AG09319 (cell line): ENCODE measurements around the gene SMIM35.

Experiments used
- DNase-seq: peaks from one replicate; pipeline ENCODE4 v3.0.0-alpha.2; 2010; ENCODE audit warnings: low read depth; ENCODE audit errors: extremely low read depth
- TF ChIP-seq, protein P1 (sequence below): IDR thresholded peaks from 2 replicates; pipeline ENCODE4 v1.5.1; 2011; ENCODE audit warnings: low read depth, mild to moderate bottlenecking, inconsistent platforms, low read length, moderate library complexity

The SMIM35 gene

DNA sequence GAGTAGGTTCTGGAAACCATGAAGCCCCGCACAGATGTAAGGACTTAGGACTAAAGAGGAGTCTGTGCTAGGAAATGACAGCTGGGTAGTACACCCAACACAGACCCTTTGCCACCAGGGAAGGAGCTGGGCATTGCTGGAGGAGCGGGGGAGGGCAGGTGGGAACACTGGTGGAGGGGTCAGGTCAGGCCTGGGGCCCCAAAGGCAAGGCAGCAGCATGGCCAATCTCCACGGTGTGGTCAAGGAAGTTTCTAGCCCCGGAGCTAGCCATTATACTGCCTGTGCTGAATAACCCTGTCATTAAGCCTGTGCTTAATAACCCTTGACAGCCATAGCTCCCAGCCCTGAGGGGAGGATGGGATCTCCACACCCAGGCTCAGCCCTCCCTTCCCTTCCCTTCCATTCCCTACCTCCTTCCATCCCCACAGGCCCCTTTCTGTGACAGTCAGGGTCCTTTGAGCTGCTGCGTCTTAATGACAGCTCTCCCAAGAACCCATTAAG lies 7.8 kb downstream of the SMIM35 start:
- no peak for DNase-seq
- TF ChIP-seq, protein P1, sequence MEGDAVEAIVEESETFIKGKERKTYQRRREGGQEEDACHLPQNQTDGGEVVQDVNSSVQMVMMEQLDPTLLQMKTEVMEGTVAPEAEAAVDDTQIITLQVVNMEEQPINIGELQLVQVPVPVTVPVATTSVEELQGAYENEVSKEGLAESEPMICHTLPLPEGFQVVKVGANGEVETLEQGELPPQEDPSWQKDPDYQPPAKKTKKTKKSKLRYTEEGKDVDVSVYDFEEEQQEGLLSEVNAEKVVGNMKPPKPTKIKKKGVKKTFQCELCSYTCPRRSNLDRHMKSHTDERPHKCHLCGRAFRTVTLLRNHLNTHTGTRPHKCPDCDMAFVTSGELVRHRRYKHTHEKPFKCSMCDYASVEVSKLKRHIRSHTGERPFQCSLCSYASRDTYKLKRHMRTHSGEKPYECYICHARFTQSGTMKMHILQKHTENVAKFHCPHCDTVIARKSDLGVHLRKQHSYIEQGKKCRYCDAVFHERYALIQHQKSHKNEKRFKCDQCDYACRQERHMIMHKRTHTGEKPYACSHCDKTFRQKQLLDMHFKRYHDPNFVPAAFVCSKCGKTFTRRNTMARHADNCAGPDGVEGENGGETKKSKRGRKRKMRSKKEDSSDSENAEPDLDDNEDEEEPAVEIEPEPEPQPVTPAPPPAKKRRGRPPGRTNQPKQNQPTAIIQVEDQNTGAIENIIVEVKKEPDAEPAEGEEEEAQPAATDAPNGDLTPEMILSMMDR = no peak

DNA sequence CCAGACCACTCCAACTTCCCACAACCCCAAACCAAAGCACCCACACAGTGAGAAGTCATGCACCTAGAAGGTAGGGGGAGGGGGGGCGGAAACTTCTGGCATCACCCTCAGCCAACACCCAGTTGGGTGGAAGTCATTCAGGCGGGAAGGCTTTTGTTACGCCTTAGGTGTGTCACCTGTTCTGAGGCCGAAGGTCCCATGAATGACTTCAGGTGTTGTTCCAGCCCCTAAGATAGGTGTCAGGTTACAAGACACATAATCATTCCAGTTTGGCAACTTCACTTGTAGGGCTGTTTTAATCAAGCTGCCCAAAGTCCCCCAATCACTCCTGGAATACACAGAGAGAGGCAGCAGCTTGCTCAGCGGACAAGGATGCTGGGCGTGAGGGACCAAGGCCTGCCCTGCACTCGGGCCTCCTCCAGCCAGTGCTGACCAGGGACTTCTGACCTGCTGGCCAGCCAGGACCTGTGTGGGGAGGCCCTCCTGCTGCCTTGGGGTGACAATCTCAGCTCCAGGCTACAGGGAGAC lies 9.9 kb downstream of the SMIM35 start, which contains the start of gene TMPRSS4:
Gene TMPRSS4, plus strand, starts transcription at position 325 of the 528 bp plus-strand sequence. CDS start 225 bp downstream, outside the sequence.
- TF ChIP-seq, protein P1 = no peak
- no peak for DNase-seq

DNA sequence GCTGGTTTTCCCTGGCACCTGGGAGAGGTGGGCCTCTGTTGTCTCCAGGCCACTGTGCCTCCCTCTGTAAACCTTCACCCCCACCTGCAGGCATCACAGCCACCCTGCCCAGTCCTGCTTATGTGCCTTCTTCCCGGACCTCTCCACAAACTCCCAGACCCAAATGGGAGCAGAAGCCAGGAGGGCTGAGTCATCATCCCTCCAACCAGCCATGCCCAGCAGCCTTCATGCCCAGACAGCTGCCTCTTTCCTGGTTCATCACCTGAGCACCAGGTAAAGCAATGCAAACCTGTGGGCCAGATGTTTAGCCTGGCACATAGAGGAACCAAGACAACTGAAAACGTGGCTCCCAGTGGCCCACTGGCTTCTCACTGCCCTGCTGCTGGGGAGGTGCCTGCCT lies 12.0 kb downstream of the SMIM35 start:
- DNase-seq = no peak
- TF ChIP-seq, protein P1 = no peak

- TF ChIP-seq, protein P1 = no peak
- no peak for DNase-seq
Measured at GRCh38 chr11:118074091-118074685, 12.6 kb downstream of the SMIM35 start.

GRCh38 chr11:118073554-118073953 lies 13.2 kb downstream of the SMIM35 start:
- no peak for DNase-seq
- TF ChIP-seq, protein P1 = no peak

GRCh38 chr11:118071416-118072030 lies 15.2 kb downstream of the SMIM35 start:
- TF ChIP-seq, protein P1 = no peak
- DNase-seq = no peak

DNA sequence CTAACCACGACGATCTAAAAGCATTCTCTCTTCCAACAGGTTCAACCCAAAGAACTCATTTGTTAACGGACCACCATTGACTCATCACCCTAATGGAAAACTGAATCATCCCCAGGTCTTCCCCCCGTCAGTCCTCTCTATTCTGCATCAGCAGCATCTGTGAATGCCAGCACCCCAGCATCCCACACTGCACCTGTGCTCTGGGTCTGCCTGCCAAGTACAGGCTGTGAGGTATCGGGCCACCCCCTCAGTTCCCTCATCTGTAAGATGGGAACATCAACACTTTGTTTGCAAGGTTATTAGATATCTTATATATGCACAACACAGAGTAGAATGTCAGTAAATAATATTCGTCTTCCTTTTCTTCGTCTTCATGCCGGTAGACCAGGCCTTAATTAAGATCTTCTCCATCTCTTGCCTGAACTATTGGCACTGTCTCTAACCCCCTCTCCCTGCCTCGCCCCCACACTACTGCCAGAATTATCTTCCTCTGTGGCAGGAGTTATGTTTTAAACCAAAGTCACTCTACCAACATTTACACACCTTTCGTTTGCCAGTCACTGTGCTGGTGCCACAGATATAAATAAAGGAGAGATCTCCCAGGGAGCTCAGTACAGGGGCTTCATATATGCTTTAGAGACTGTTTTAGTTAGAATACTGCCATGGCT lies 17.7 kb downstream of the SMIM35 start:
- DNase-seq = no peak
- TF ChIP-seq, protein P1 = no peak
